Nucleus accumbens (tissue), 56 donors: ENCODE measurements around the gene PBXIP1.

Source experiments
- DNase-seq, 56 donors: peaks; one replicate each; lab custom pipeline; 2025; lab: John Stamatoyannopoulos, UW

The PBXIP1 gene

DNA sequence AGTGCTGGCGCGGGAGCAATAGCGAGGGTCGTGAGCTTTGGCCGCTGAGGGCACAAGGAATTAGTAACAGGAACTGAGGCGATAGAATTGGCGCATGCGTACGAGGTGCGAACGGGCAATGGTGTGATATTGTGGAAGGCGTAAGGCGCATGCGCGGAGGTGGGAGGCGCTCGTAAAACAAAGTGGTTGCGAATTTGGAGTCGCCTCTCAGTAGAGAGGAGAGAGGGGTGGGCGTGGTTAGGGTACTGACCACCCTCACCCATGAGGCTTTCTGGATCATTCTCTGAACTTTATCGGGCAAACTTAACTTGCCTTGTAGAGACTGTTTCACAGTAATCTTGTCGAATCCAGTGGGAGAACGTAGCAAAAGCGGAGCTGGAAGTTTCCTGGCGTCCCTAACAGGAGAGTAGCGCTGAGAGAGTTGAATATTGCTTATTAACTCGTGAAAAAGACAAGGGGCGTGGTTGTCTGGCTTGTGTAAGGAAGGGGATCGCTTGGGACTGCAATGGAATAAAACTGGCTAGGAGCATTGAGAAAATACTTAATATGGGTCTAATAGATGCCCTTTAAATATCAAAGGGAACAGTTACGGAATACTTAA is 19.0 kb upstream of the PBXIP1 start:
- DNase-seq = peak in 52 of 56 donors; percentile 55 to 99 (median 93)

DNA sequence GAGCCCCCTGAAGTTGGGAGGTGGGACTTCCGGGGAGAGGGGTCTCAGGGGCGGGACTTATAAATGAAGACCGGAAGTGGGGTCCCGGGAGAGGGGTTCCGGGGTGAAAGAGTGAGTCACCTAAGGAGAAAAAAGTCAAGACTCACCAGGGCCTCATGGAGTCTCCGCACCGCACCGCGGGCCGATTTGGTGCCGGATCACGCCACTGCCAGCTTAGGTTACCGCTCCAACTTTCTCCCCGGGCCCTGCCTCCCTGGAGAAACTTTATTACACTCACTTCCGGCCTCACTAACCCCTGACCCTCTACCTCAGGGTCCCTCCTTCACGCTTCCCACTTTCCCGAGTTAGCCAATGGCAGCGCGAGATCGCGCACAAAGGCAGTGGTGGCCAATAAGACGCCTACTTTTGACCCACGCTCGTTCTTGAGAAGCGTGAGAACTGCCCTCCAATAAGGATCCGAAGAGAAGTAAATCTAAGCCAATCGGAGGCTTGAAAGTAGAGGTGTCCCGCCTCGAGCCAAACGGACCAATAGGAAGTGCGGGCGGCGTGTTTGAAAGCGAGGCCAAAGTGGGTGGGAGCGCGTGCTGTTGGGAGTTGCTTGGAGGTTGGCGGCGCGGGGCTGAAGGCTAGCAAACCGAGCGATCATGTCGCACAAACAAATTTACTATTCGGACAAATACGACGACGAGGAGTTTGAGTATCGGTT is 18.4 kb upstream of the PBXIP1 start, which contains the start of gene CKS1B:
Gene CKS1B, plus strand, starts transcription at position 580 of the 706 bp plus-strand sequence. Its CDS starts 65 bp downstream, at position 645.
- DNase-seq = peak; percentile 89 to 100 (median 98)

DNA sequence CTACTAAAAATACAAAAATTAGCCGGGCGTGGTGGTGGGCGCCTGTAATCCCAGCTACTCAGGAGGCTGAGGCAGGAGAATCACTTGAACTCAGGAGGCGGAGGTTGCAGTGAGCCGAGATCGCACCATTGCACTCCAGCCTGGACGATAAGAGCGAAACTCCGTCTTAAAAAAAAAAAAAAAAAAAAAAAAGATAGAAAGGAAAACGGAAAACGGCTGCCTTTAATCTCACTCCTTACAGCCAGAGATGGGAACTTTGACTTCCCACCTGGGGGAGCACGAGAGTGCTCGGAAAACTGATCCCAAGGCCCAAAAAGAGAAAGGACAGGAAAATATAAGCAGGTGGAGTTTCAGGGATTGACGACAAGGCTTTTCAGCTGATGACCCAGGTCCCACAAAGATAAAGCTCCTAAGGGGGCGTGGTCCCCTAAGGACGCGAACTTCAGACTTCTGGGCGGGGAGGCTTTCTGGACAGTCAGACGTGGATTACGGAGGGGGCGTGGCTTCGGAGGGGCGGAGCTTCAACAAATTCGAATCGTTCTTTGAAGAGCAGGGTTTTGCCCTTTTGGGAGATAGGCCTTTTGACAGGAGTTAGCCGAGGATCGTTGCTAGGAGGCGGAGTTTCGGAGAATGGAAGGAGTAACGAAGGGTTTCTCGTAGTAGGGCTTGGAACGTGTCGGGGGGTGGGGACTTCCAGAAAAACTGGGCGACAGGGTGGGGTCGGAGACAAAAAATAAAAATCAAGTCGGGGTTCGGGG is 17.6 kb upstream of the PBXIP1 start:
- DNase-seq = peak in 54 of 56 donors; percentile 25 to 89 (median 74)

DNA sequence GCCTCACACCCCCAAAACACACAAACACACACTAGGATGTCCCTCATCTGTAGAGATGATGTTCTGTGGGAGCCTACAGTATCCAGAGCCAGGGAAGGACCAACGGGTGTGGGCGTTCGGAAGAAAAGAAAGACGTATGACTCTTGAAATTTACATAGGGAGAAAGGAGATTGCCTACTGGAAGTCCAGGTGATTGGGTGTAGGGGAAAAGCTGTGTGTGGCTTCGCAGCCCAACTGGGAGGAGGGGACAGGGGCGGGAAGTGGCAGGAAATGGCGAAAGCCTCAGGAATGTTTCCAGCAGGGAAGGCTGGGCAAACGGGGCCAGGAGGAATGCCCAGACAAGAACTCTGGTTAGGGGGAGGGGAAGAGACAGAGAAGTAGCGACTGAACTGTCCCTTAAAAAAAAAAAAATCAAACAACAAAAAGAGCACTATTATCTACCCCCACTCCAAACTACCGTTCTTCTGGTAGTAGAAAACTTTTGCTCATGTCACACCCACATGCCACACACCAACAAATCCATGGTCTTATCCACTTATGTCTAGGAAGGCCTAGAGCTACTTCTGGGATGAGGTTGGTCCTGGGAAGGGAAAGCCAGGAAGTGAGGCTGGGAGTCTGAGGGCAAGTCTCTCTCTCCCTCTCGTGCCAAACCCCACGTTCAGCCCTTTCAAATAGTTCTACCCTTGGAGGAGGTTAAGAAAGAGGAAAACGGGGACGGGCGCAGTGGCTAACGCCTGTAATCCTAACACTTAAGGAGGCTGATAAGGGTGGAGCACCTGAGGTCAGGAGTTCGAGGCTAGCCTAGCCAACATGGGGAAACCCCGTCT is 16.8 kb upstream of the PBXIP1 start:
- peak in 18 of 56 donors; percentile 3 to 53 (median 26) for DNase-seq

DNA sequence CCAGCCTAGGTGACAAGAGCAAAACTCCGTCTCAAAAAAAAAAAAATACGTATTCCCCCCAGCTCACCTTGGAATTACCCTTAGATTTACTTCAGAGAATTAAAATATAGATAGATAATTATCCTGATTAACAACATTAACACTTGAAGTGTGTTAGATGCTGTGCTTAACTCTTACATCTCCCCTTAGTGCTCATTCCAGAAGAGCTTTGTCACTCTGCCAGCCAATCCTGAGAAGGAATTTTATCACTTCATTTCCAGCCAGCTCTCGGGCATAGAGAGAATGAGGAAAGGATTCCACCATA is 16.3 kb upstream of the PBXIP1 start:
- no peak for DNase-seq

DNA sequence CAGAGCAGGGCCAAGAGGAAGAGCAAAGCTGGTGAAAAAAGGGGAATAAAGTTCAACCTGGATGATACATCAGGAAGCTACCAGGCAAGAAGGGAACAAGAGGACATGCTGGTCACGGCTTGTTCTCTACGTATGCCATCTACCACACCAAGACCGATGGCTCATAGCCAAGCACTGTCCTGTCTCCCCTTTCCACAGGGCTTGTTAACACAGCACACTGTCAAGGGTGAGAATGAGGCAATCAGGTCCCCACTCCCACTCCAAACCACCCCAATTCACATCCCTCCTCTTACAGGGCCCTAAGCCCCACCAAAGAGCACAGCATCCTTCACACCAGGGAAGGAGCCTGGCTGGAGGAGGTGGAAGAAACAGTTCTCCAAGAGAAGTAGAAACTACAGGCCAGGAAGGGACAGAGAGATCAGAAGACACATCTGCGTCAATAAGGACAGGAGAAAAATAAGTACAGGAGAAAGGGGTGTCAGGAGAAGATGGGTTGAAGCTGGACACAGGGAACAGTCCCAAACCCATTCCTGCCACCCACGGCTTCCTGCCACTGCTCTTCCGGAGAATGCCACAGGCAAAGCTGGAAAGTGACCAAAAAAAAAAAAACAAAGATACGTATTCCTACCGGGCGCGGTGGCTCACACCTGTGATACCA is 15.6 kb upstream of the PBXIP1 start:
- DNase-seq = no peak

DNA sequence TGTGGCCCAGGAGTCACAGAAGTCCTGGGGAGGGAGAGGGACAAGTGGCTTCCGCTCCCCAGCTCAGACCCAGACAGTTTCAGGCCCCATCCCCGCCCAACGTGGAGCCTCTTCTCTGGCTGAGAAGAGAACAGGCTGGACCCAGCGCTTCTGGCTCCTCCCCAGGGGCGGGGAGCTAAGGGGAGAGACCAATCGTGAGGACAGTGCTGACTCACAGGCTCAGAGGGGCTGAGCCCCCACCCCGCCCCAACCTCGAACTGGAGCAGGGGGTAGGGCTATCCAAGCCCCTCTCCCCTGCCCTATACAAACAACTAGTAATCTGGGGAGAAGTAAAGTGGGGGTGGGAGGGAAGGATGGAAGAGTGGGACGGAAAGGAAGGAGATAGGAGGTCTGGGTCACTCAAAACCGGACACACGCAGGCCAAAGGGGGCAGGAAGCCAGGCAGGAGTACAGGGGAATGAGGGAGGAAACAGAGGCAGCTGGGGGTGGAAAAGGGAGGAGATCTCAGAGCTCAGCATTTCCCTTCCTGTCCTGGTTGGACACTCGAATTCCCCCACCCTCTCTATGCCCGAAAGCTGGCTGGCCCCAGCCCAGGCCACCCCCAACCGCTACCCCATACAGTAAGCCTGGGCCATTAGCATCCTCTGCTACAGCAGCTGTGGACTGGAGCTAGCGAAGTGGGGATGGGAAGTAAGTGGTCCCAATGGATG is 14.9 kb upstream of the PBXIP1 start, which contains the start of gene SHC1:
Gene SHC1, minus strand, starts transcription at position 117 of the 710 bp plus-strand sequence. CDS start 221 bp downstream, outside the sequence.
- DNase-seq = peak in 54 of 56 donors; percentile 20 to 91 (median 74)

DNA sequence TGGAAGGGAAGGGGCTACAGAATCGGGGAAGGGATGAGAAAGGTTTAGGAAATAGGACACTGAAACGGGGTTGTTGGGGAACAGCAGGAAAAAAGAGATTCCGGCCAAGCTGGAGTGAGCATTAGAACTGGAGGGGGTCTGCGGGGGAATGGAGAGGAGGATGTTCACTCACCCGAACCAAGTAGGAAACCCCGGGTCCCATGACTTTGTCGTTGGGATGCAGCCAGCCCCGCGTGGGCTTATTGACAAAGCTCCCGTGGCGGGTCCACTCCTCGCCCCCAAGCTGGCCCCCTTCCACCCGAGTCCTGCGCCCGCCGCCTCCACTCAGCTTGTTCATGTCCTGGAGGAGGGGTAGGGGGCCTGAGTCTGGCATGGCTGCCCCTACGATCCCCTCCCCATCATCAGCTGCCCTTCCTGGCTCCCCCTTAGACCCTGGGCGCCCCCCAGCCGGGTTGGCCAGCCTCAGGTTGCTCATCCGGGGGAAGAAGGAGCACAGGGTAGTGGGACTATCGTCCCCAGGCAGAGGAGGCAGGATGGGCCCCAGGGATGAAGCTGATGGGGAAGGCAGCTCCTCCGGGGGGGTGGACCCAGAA is 14.1 kb upstream of the PBXIP1 start:
- peak in 10 of 56 donors; percentile 9 to 43 (median 16) for DNase-seq

DNA sequence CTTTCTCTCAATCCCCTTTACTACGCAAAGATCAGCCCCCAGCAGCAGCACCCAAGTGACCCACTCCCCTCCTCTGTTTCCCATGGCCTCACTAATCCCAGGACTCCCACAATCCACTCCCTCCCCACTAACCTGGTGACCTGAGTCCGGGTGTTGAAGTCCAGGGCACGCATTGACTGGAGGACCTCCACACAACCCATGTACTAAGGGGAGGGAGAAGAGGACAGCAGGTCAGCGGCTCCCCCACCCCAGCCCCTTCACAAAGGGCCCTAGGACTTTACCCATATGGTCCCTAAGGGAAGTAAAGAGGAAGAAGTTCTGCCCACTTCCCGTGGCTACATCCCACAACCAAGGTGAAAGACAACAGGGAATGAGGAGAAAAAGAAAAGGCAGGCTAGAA is 13.3 kb upstream of the PBXIP1 start:
- DNase-seq = no peak

DNA sequence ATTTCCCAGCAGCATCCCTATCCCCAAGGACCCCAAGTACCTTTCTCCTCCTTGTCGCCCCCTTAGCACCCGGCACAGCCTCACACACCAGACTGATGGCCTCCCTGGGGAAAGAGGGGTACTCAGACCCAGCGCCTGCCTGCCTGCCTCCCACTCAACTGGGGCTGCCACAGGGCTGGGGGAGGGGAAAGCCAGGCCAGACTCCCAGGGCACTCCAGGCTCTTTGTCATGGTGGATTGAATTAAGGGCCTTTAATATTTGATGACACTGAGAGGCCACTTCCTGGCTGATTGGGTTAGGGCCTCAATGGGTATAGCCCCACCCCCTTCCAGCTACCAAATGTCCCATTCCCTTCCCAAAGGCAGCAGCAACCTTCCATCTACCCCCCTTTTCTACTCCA is 12.8 kb upstream of the PBXIP1 start:
- no peak for DNase-seq

DNA sequence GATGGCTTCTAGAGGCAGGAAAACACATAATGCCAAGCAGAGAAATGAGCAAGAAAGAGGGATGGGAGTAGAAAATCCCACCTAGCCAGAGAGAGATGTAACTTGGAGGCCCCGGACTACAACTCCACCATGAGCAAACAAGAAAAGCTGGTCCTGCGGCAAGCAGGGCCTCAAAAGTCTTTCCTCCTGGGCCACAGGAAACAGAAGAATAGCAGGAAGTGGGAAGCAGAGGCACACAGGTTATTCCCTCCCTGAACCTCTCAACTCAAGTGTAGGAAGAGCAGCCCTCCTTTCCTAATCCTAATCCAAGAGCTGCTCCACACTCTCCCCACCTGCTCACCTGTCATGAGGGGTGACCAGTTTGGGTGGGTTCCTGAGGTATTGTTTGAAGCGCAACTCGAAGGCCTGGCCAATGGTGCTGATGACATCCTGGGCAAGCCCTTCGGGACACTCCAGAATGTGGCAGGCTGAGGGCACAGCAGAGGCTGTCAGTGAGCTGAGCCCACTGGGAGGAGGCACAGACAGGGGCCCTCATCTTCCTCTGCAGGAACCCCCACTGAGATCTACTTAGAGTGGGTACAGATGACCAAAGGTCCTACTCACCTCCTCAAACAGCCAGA is 11.5 kb upstream of the PBXIP1 start:
- DNase-seq = no peak

DNA sequence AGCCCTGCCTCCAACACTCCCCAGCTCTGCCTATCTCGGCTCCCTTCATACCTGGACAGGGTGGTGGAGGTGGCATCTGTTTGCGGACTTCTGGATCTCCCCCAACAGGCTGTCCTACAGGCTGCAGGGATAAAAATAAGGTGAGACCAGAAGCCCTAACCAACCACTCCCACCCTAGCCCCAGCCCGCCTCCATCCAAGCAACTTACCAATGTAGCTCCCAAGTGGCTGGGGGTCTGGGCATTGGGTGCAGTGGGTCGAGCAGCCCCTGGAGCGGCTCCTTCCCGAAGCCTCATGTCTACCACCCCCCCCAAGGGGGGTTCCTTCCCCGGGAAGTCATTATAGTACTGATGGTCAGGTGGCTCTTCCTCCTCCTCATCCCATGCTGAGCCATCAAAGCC is 10.2 kb upstream of the PBXIP1 start:
- no peak for DNase-seq

DNA sequence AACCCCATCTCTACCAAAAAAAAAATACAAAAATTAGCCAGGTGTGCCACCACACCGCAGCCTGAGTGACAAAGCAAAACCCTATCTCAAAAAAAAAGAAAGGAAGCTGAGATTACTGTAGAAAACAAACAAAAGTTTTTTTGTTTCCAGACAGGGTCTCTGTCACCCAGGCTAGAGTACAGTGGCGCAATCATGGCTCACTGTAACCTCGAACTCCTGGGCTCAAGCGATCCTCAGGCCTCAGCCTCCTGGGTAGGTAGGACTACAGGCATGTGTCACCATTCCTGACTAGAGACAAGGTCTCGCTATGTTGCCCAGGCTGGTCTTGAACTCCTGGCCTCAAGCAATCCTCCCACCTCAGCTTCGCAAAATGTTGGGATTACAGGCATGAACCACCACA is 8.5 kb upstream of the PBXIP1 start:
- no peak for DNase-seq

DNA sequence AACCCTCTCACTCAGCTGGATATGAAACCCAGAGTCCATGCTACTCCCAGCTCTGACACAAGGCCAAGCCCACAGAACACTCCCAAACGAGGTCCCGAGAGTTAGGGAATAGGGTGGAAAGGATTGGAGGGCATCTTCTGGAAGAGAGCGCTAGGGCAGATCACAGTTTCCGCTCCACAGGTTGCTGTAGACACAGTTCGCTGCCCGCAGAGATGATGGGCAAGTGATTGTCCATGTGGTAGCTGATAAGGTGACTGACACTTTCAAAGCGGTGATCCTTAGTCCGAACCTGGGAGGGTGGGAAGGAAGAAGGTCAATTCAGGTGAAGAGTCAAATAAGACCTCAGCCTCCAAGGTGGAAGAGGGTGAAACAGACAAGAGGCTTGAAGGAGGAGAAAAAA is 7.7 kb upstream of the PBXIP1 start:
- no peak for DNase-seq

DNA sequence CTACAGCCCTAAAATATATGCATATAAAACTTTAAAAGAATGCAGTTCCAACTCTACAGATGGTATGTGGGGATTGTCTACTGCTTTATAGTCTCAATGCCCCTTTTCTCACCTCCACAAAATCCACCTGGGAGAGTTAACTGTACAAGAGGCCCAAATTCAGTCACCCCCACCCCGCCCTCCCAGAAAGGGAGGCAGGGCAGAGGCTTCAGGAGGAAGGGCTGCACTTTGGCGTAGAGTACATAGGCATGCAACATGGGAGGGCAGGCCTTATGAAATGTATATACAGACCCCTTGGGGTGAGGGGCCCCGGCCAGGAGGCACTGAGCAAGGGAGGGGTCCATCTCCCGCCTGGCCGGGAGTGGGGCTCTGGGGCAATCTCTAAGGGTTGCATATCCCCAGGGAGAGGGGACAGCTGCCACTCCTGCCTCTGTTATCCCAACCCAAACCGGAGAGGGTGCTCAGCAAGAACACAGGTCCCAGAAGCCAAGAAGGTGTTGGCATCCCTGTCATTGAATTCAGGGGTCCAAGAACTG is 7.0 kb upstream of the PBXIP1 start:
- no peak for DNase-seq

DNA sequence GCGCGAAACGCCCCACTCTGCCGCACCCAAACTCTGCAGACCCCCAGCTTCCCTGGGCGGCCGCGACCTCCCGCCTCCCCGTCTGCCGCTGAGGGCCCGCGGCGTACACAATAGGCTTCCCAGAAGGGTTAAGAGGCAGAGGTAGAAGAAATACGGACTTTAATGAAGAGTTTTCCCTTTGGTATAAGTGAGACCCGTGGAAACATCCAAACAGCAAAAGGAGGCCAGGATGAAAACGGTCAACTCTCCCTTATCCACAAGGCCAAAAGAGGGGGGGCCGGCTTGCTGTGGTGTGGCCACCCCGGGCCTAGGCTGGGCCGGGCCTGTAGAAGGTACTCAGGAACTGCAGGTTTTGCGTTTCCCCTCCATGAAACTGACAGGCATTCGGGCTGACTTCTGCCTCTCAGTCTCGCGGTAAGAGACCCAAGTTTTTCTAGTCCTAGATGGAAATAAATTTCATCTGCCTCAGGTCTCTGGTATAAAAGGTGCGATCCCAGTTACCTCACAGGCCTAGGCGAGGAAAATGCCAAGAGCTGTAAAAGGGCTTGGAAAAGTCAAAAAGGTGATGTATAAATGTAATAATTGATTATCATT is 6.4 kb upstream of the PBXIP1 start:
- peak in 5 of 56 donors; percentile 24 to 56 (median 45) for DNase-seq

DNA sequence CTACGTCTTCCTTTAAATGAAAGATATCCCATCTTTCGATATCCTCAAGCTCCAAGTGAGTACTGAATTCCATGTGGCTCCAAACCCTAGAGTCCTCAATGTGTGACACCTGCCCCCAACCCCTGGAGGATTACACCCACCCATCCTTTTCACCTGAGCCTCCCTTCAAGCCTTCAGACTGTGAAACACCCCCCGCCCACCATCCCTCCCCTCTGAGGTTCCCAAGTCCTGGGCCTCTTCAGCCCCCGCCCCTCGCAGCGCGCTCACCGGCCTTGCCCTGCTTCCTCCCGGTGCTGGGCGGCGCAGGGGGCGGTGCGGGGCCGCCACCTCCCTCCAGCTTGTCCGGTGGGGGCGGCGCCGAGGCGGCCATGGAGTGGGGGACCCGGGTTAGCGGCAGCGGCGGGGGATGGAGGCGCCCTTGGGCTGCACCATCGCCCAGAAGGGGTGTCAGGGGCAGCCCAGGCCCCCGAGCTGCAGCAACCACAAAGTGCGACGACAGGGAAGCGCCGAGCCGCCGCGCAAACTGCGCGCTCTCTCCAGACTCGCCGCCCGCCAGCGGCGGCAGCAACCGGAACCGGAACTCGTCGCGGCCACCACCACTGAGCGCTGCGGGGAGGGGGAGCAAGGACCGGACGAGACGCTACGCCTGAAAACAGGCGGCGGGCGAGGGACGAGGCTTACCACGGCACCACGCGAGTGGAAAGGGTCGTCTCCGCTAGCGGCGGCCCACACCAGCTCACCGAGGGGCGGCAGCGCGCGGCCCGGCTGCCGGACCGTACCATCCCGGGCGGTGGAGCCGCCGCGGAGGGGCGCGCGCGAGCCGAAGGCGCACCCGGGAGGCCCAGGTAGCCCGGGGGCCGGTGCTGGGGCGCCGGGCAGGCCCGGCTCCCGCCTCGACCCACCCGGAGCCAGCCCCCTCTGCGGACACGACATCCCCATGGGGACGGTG is 5.6 kb upstream of the PBXIP1 start, which contains the start of gene PYGO2:
Gene PYGO2, minus strand, starts transcription at position 576 of the 949 bp plus-strand sequence. Its CDS starts 206 bp downstream, at position 370.
- peak in 53 of 56 donors; percentile 33 to 90 (median 72) for DNase-seq
